Ascending aorta (tissue), 2 donors: ENCODE data around the gene AP4M1. TPM values are rescaled to one million over a fixed set of nuclear protein-coding genes. Genes with fewer than 3 reads are reported as not detected.
A peak's percentile ranks its signal among the peaks of the same experiment; 100 is the strongest.

Experiments
- DNase-seq, 2 donors: peaks; one replicate each; pipeline ENCODE4 v3.0.0-alpha.2; 2019; ENCODE audit warnings: low spot score in 2 of 2
- H3K27ac ChIP-seq, 2 donors: fragments of 200-600 bp; sonication (generic); one replicate each; pipeline ENCODE4 v1.5.1; 2016 to 2017; ENCODE audit warnings: mild to moderate bottlenecking in 1 of 2
- H3K27me3 ChIP-seq: fragments of 200-600 bp; sonication (generic); one replicate; pipeline ENCODE4 v1.5.1; 2017
- H3K36me3 ChIP-seq, 2 donors: fragments of 200-600 bp; sonication (generic); one replicate each; pipeline ENCODE4 v1.5.1; 2016
- H3K4me1 ChIP-seq, 2 donors: fragments of 200-600 bp; sonication (generic); one replicate each; pipeline ENCODE4 v1.5.1; 2016 to 2017; ENCODE audit warnings: mild to moderate bottlenecking in 1 of 2
- H3K4me3 ChIP-seq, 2 donors: fragments of 200-600 bp; sonication (generic); one replicate each; pipeline ENCODE4 v1.5.1; 2016 to 2017; ENCODE audit warnings: mild to moderate bottlenecking in 1 of 2
- H3K9me3 ChIP-seq, 2 donors: fragments of 200-600 bp; sonication (generic); one replicate each; pipeline ENCODE4 v1.5.1; 2016
- CTCF ChIP-seq, 3 experiments: fragments of 200-600 bp in 2 of 3; fragments of 450-650 bp in 1 of 3; sonication (generic) in 2 of 3; IDR thresholded peaks; one replicate each; pipeline ENCODE4 v1.5.1; 2016 to 2019; ENCODE audit warnings: antibody characterized with exemption in 3 of 3, mild to moderate bottlenecking in 1 of 3, moderate library complexity in 1 of 3
- intact Hi-C: fragments of 100-400 bp; cut with DNase I; formaldehyde crosslinking; loops from one replicate; pipeline ENCODE4 v1.15.1; 2023
- total RNA-seq: library from RNA; depleted of rRNA; stranded (reverse); fragments of >200 nt; gene quantifications from one replicate; pipeline ENCODE4 v1.1.0, GENCODE V29; 2016

AP4M1 gene
- total RNA-seq, 1 donor from 2014 or later: 29.6 TPM

- H3K4me1 ChIP-seq: peaks cover 7 to 17% of the 10 kb centered on the region in 2 donors
- no peaks in the 10 kb centered on the region for H3K9me3 ChIP-seq
- H3K4me3 ChIP-seq: no peak overlapping the region
- intact Hi-C loops: no loop called here
- H3K27me3 ChIP-seq: no peaks in the 10 kb centered on the region
- H3K27ac ChIP-seq: no peak overlapping the region
- peaks cover 16 to 22% of the 10 kb centered on the region in 2 donors for H3K36me3 ChIP-seq
- DNase-seq: no peak
- TF ChIP-seq CTCF (IDR thresholded peaks at IDR 0.05): no peak
Measured at GRCh38 chr7:100087055-100087750, 14.2 kb upstream of the AP4M1 start.

GRCh38 chr7:100088095-100088620, 13.3 kb upstream of the AP4M1 start:
- no peak for DNase-seq

GRCh38 chr7:100088621-100089457, 12.6 kb upstream of the AP4M1 start, which contains the start of gene COPS6:
Gene COPS6, plus strand, starts transcription at chr7:100088969. Its CDS starts 22 bp downstream, at chr7:100088991.
- DNase-seq: peak; percentile 24 to 91
- intact Hi-C loops: no loop called here
- Histone ChIP-seq H3K4me3 (peak within 1 kb of the TSS; percentile 79 to 88), H3K36me3 (peaks cover 29 to 38% of the 10 kb centered on the region in 2 donors), H3K9me3 (no peaks in the 10 kb centered on the region), H3K27ac (peak within 1 kb of the TSS; percentile 77 to 82), H3K27me3 (no peaks in the 10 kb centered on the region), H3K4me1 (peaks cover 7 to 10% of the 10 kb centered on the region in 2 donors)
- TF ChIP-seq CTCF (IDR thresholded peaks at IDR 0.05): no peak

More at GRCh38 chr7:100088095-100088620, 13.3 kb upstream of the AP4M1 start:
- H3K4me3 ChIP-seq: peak overlapping the region; percentile 79 to 88
- peak overlapping the region; percentile 77 to 82 for H3K27ac ChIP-seq
- H3K27me3 ChIP-seq: no peaks in the 10 kb centered on the region
- TF ChIP-seq CTCF (IDR thresholded peaks at IDR 0.05): no peak
- intact Hi-C loops: no loop called here
- no peaks in the 10 kb centered on the region for H3K9me3 ChIP-seq
- H3K36me3 ChIP-seq: peaks cover 26 to 31% of the 10 kb centered on the region in 2 donors
- H3K4me1 ChIP-seq: peaks cover 7 to 10% of the 10 kb centered on the region in 2 donors

DNA sequence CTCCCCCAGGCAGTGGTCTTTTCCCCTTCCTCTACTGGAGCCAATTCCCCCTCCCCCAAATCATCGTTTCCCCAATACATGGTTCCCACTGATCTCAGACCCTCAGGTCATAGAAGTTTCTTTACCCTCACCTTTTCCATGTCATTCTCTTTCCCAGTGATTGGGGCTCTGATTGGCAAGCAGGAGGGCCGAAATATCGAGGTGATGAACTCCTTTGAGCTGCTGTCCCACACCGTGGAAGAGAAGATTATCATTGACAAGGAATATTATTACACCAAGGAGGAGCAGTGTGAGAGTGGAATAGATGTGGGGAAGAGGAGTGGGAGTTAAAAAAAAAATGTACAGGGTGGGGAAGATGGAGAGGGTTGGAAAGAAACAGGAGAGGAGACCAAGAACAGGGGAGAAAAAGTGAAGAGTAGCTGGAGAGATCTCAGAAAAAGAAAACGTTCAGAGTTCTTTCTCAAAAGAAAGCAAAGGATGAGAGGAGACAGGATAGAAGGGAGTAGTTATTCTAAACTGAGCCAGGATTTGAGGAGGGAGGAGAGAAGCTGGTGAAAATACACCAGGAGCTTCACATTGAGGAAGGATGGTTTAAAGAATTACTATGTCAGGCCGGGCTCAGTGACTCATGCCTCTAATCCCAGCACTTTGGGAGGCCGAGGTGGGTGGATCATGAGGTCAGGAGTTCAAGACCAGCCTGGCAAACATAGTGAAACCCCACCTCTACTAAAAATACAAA, 11.8 kb upstream of the AP4M1 start:
- Histone ChIP-seq H3K4me1 (peaks cover 7 to 10% of the 10 kb centered on the region in 2 donors), H3K36me3 (peaks cover 37 to 46% of the 10 kb centered on the region in 2 donors), H3K4me3 (peak overlapping the region; percentile 79 to 88), H3K9me3 (no peaks in the 10 kb centered on the region), H3K27ac (peak overlapping the region; percentile 77 to 82), H3K27me3 (no peaks in the 10 kb centered on the region)
- intact Hi-C loops: no loop called here
- no peak for TF ChIP-seq CTCF (IDR thresholded peaks at IDR 0.05)
- DNase-seq: no peak
